Measurements from ENCODE around the gene ANGPT4.

ANGPT4 gene

GRCh38 chr20:884983-885952 is 30.9 kb downstream of the ANGPT4 start:
- Mint-ChIP-seq H3K4me1 (no peaks in the 10 kb centered on the region), H3K36me3 (no peaks in the 10 kb centered on the region), H3K27me3 (peaks cover 8% of the 10 kb centered on the region), H3K9me3 (no peaks in the 10 kb centered on the region), H3K4me3 (no peak overlapping the region), H3K27ac (no peak overlapping the region)
- ATAC-seq (ENCODE audit: low read depth) (no peak), DNase-seq (ENCODE audit: low spot score in 2 of 2) (no peak)

GRCh38 chr20:881783-882144 is 34.4 kb downstream of the ANGPT4 start:
- Mint-ChIP-seq H3K27ac (no peak overlapping the region), H3K9me3 (no peaks in the 10 kb centered on the region), H3K27me3 (peaks cover 7% of the 10 kb centered on the region), H3K4me3 (no peak overlapping the region), H3K4me1 (no peaks in the 10 kb centered on the region), H3K36me3 (no peaks in the 10 kb centered on the region)
- ATAC-seq (ENCODE audit: low read depth) (no peak), DNase-seq (ENCODE audit: low spot score in 2 of 2) (no peak)

- no peaks in the 10 kb centered on the region for H3K4me1 Mint-ChIP-seq
- peaks cover 7% of the 10 kb centered on the region for H3K27me3 Mint-ChIP-seq
- H3K4me3 Mint-ChIP-seq, result no peak overlapping the region
- DNase-seq (ENCODE audit: low spot score in 2 of 2), result no peak
- no peaks in the 10 kb centered on the region for H3K36me3 Mint-ChIP-seq
- no peak for ATAC-seq (ENCODE audit: low read depth)
- no peaks in the 10 kb centered on the region for H3K9me3 Mint-ChIP-seq
- H3K27ac Mint-ChIP-seq, result no peak overlapping the region
Observed at GRCh38 chr20:881051-881782, 34.9 kb downstream of the ANGPT4 start.

GRCh38 chr20:879626-880025 is 36.5 kb downstream of the ANGPT4 start:
- no peak for DNase-seq (ENCODE audit: low spot score in 2 of 2)
- H3K4me3 Mint-ChIP-seq, result no peak overlapping the region
- no peaks in the 10 kb centered on the region for H3K4me1 Mint-ChIP-seq
- peaks cover 9% of the 10 kb centered on the region for H3K27me3 Mint-ChIP-seq
- no peaks in the 10 kb centered on the region for H3K36me3 Mint-ChIP-seq
- ATAC-seq (ENCODE audit: low read depth), result no peak
- no peaks in the 10 kb centered on the region for H3K9me3 Mint-ChIP-seq
- no peak overlapping the region for H3K27ac Mint-ChIP-seq

- DNase-seq (ENCODE audit: low spot score in 2 of 2) (no peak), ATAC-seq (ENCODE audit: low read depth) (no peak)
- Mint-ChIP-seq H3K4me3 (no peak overlapping the region), H3K4me1 (peaks cover 2% of the 10 kb centered on the region), H3K27ac (no peak overlapping the region), H3K27me3 (peaks cover 7% of the 10 kb centered on the region), H3K9me3 (no peaks in the 10 kb centered on the region), H3K36me3 (no peaks in the 10 kb centered on the region)
Observed at GRCh38 chr20:878511-879307, 37.4 kb downstream of the ANGPT4 start.

- no peak for ATAC-seq (ENCODE audit: low read depth)
- no peak overlapping the region for H3K27ac Mint-ChIP-seq
- peaks cover 7% of the 10 kb centered on the region for H3K4me1 Mint-ChIP-seq
- H3K36me3 Mint-ChIP-seq, result no peaks in the 10 kb centered on the region
- no peak for DNase-seq (ENCODE audit: low spot score in 2 of 2)
- H3K27me3 Mint-ChIP-seq, result peaks cover 12% of the 10 kb centered on the region
- no peaks in the 10 kb centered on the region for H3K9me3 Mint-ChIP-seq
- H3K4me3 Mint-ChIP-seq, result no peak overlapping the region
Observed at GRCh38 chr20:877814-878213, 38.3 kb downstream of the ANGPT4 start.

GRCh38 chr20:875115-875514 is 41.0 kb downstream of the ANGPT4 start:
- Mint-ChIP-seq H3K4me1 (peaks cover 7% of the 10 kb centered on the region), H3K36me3 (no peaks in the 10 kb centered on the region), H3K9me3 (no peaks in the 10 kb centered on the region), H3K4me3 (no peak overlapping the region), H3K27me3 (peaks cover 8% of the 10 kb centered on the region), H3K27ac (no peak overlapping the region)
- DNase-seq (ENCODE audit: low spot score in 2 of 2), result no peak
- no peak for ATAC-seq (ENCODE audit: low read depth)

- H3K4me3 Mint-ChIP-seq, result no peak overlapping the region
- peaks cover 8% of the 10 kb centered on the region for H3K27me3 Mint-ChIP-seq
- no peaks in the 10 kb centered on the region for H3K36me3 Mint-ChIP-seq
- H3K27ac Mint-ChIP-seq, result no peak overlapping the region
- H3K4me1 Mint-ChIP-seq, result peaks cover 7% of the 10 kb centered on the region
- H3K9me3 Mint-ChIP-seq, result no peaks in the 10 kb centered on the region
- ATAC-seq (ENCODE audit: low read depth) (no peak), DNase-seq (ENCODE audit: low spot score in 2 of 2) (no peak)
Observed at GRCh38 chr20:873875-874607, 42.1 kb downstream of the ANGPT4 start.

GRCh38 chr20:872855-873520 is 43.1 kb downstream of the ANGPT4 start:
- no peak overlapping the region for H3K27ac Mint-ChIP-seq
- H3K9me3 Mint-ChIP-seq, result no peaks in the 10 kb centered on the region
- ATAC-seq (ENCODE audit: low read depth) (no peak), DNase-seq (ENCODE audit: low spot score in 2 of 2) (no peak)
- H3K27me3 Mint-ChIP-seq, result peaks cover 8% of the 10 kb centered on the region
- peaks cover 7% of the 10 kb centered on the region for H3K4me1 Mint-ChIP-seq
- no peak overlapping the region for H3K4me3 Mint-ChIP-seq
- H3K36me3 Mint-ChIP-seq, result no peaks in the 10 kb centered on the region

- Mint-ChIP-seq H3K27me3 (peaks cover 8% of the 10 kb centered on the region), H3K4me1 (peaks cover 7% of the 10 kb centered on the region), H3K9me3 (no peaks in the 10 kb centered on the region), H3K27ac (no peak overlapping the region), H3K4me3 (no peak overlapping the region), H3K36me3 (no peaks in the 10 kb centered on the region)
- DNase-seq (ENCODE audit: low spot score in 2 of 2) (no peak), ATAC-seq (ENCODE audit: low read depth) (no peak)
Observed at GRCh38 chr20:871948-872347, 44.2 kb downstream of the ANGPT4 start.

GRCh38 chr20:871436-871835 is 44.7 kb downstream of the ANGPT4 start:
- ATAC-seq (ENCODE audit: low read depth), result no peak
- Mint-ChIP-seq H3K4me3 (no peak overlapping the region), H3K27me3 (peaks cover 8% of the 10 kb centered on the region), H3K27ac (no peak overlapping the region), H3K9me3 (no peaks in the 10 kb centered on the region), H3K36me3 (no peaks in the 10 kb centered on the region), H3K4me1 (peaks cover 7% of the 10 kb centered on the region)
- no peak for DNase-seq (ENCODE audit: low spot score in 2 of 2)

- Mint-ChIP-seq H3K4me3 (no peak overlapping the region), H3K4me1 (peaks cover 7% of the 10 kb centered on the region), H3K27ac (no peak overlapping the region), H3K36me3 (no peaks in the 10 kb centered on the region), H3K9me3 (no peaks in the 10 kb centered on the region), H3K27me3 (peaks cover 8% of the 10 kb centered on the region)
- ATAC-seq (ENCODE audit: low read depth) (no peak), DNase-seq (ENCODE audit: low spot score in 2 of 2) (no peak)
Observed at GRCh38 chr20:870758-871157, 45.4 kb downstream of the ANGPT4 start.

- DNase-seq (ENCODE audit: low spot score in 2 of 2) (no peak), ATAC-seq (ENCODE audit: low read depth) (no peak)
- no peak overlapping the region for H3K4me3 Mint-ChIP-seq
- H3K36me3 Mint-ChIP-seq, result no peaks in the 10 kb centered on the region
- H3K27me3 Mint-ChIP-seq, result peaks cover 5% of the 10 kb centered on the region
- peaks cover 7% of the 10 kb centered on the region for H3K4me1 Mint-ChIP-seq
- no peaks in the 10 kb centered on the region for H3K9me3 Mint-ChIP-seq
- H3K27ac Mint-ChIP-seq, result no peak overlapping the region
Observed at GRCh38 chr20:869606-870005, 46.5 kb downstream of the ANGPT4 start.

All from memory B cell (primary cell).